ENCODE data around the gene SLC39A10. TPM values are rescaled to one million over a fixed set of nuclear protein-coding genes. Genes with fewer than 3 reads are reported as not detected.

Gene SLC39A10
- total and polyA plus RNA-seq, 2 donors (not counting 1 experiment from before 2014, with no cell fraction given): 18.6 to 99.3 TPM

DNA sequence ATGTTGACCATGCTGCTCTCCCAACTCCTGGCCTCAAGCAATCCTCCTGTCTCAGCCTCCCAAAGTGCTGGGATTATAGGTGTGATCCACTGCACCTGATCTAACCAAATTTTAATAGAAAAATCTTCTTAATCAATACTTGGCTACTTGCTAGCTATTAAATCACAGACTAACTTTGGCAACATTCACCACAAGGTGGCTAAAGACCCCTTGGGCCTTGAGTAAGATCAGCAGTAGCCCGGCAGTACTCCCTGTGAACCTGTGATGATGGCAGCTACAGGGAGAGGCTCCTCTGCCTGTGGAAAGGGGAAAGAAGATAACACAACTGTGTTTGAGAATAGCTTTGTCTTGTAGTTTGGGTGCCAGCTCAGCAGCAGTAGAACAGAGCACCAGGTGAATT is 102.9 kb downstream of the SLC39A10 start:
- Histone ChIP-seq H3K9me3 (ENCODE audit: control extremely low read depth in 1 of 3, control insufficient read depth in 2 of 3, insufficient read depth in 1 of 3, low read length in 2 of 3) (peaks cover 2 to 17% (median 7%) of the 10 kb centered on the region in 3 donors), H4K20me1 (ENCODE audit: control insufficient read depth, insufficient read depth, low read length, poor library complexity, severe bottlenecking) (no peaks in the 10 kb centered on the region), H3K4me1 (ENCODE audit: control insufficient read depth in 2 of 2, insufficient read depth in 2 of 2, low read length in 2 of 2) (no peaks in the 10 kb centered on the region), H3K79me2 (ENCODE audit: control insufficient read depth, insufficient read depth, low read length) (no peaks in the 10 kb centered on the region), H3K36me3 (replicated peaks in 1 of 2; ENCODE audit: control extremely low read depth in 1 of 2, control insufficient read depth in 1 of 2, extremely low read depth in 1 of 2, insufficient read depth in 2 of 2, low read length in 1 of 2) (no peaks in the 10 kb centered on the region), H2AFZ (ENCODE audit: insufficient read depth, low read depth, low read length, poor library complexity, severe bottlenecking) (no peak overlapping the region), H3K27ac (ENCODE audit: low read length in 2 of 2) (no peak overlapping the region), H3K27me3 (replicated peaks in 1 of 4; ENCODE audit: control extremely low read depth in 1 of 4, control insufficient read depth in 3 of 4, insufficient read depth in 4 of 4, low read length in 3 of 4) (no peaks in the 10 kb centered on the region), H3K4me2 (replicated peaks; ENCODE audit: low read depth, low read length, poor library complexity, severe bottlenecking) (no peak overlapping the region), H3K4me3 (ENCODE audit: control extremely low read depth in 1 of 5, extremely low read depth in 1 of 5, insufficient read depth in 1 of 5, low read depth in 2 of 5, low read length in 4 of 5) (no peak overlapping the region), H3K9ac (ENCODE audit: low read length) (no peak overlapping the region)
- no peak for ATAC-seq (ENCODE audit: low read depth)
- no peak for DNase-seq
- Mint-ChIP-seq H3K9me3 (ENCODE audit: insufficient read depth) (peaks cover 13% of the 10 kb centered on the region), H3K4me1 (no peaks in the 10 kb centered on the region), H3K27ac (no peak overlapping the region), H3K4me3 (no peak overlapping the region), H3K27me3 (no peaks in the 10 kb centered on the region)
- CTCF ChIA-PET: no interaction called here
- POLR2A ChIA-PET: no interaction called here
- TF ChIP-seq, protein P1, sequence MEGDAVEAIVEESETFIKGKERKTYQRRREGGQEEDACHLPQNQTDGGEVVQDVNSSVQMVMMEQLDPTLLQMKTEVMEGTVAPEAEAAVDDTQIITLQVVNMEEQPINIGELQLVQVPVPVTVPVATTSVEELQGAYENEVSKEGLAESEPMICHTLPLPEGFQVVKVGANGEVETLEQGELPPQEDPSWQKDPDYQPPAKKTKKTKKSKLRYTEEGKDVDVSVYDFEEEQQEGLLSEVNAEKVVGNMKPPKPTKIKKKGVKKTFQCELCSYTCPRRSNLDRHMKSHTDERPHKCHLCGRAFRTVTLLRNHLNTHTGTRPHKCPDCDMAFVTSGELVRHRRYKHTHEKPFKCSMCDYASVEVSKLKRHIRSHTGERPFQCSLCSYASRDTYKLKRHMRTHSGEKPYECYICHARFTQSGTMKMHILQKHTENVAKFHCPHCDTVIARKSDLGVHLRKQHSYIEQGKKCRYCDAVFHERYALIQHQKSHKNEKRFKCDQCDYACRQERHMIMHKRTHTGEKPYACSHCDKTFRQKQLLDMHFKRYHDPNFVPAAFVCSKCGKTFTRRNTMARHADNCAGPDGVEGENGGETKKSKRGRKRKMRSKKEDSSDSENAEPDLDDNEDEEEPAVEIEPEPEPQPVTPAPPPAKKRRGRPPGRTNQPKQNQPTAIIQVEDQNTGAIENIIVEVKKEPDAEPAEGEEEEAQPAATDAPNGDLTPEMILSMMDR (IDR thresholded peaks at IDR 0.05): no peak
- TF ChIP-seq EZH2 (IDR thresholded peaks at IDR 0.05; ENCODE audit: borderline replicate concordance, insufficient read depth, low read depth, low read length, poor library complexity, severe bottlenecking): no peak
- intact Hi-C loops (cut with micrococcal nuclease): no loop called here
- 100% methylated on average over 1 of the region's 1 CpG for WGBS (ENCODE audit: insufficient coverage)

DNA sequence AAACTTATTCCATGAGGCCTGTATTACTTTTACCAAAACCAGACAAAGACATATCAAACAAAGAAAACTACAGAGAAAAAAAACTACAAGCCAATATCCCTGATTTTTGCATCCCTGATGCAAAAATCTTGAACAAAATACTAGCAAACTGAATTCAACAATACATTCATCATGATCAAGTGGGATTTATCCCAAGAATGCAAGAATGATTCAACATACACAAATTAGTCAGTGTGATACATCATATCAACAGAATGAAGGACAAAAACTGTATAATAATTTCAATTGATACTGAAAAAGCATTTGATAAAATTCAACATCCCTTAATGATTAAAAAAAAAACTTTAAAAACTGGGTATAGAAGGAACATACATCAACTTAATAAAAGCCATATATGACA is 106.8 kb downstream of the SLC39A10 start:
- Mint-ChIP-seq H3K4me3 (no peak overlapping the region), H3K27me3 (no peaks in the 10 kb centered on the region), H3K27ac (no peak overlapping the region), H3K9me3 (ENCODE audit: insufficient read depth) (peaks cover 17% of the 10 kb centered on the region), H3K4me1 (no peaks in the 10 kb centered on the region)
- Histone ChIP-seq H3K9ac (ENCODE audit: low read length) (no peak overlapping the region), H2AFZ (ENCODE audit: insufficient read depth, low read depth, low read length, poor library complexity, severe bottlenecking) (no peak overlapping the region), H3K36me3 (replicated peaks in 1 of 2; ENCODE audit: control extremely low read depth in 1 of 2, control insufficient read depth in 1 of 2, extremely low read depth in 1 of 2, insufficient read depth in 2 of 2, low read length in 1 of 2) (no peaks in the 10 kb centered on the region), H4K20me1 (ENCODE audit: control insufficient read depth, insufficient read depth, low read length, poor library complexity, severe bottlenecking) (no peaks in the 10 kb centered on the region), H3K9me3 (ENCODE audit: control extremely low read depth in 1 of 3, control insufficient read depth in 2 of 3, insufficient read depth in 1 of 3, low read length in 2 of 3) (peaks cover 2 to 15% (median 11%) of the 10 kb centered on the region in 3 donors), H3K4me3 (ENCODE audit: control extremely low read depth in 1 of 5, extremely low read depth in 1 of 5, insufficient read depth in 1 of 5, low read depth in 2 of 5, low read length in 4 of 5) (no peak overlapping the region), H3K4me2 (replicated peaks; ENCODE audit: low read depth, low read length, poor library complexity, severe bottlenecking) (no peak overlapping the region), H3K79me2 (ENCODE audit: control insufficient read depth, insufficient read depth, low read length) (no peaks in the 10 kb centered on the region), H3K27ac (ENCODE audit: low read length in 2 of 2) (no peak overlapping the region), H3K4me1 (ENCODE audit: control insufficient read depth in 2 of 2, insufficient read depth in 2 of 2, low read length in 2 of 2) (no peaks in the 10 kb centered on the region), H3K27me3 (replicated peaks in 1 of 4; ENCODE audit: control extremely low read depth in 1 of 4, control insufficient read depth in 3 of 4, insufficient read depth in 4 of 4, low read length in 3 of 4) (no peaks in the 10 kb centered on the region)
- TF ChIP-seq, protein P1 (IDR thresholded peaks at IDR 0.05): no peak
- TF ChIP-seq EZH2 (IDR thresholded peaks at IDR 0.05; ENCODE audit: borderline replicate concordance, insufficient read depth, low read depth, low read length, poor library complexity, severe bottlenecking): no peak
- ATAC-seq (ENCODE audit: low read depth) (no peak), DNase-seq (no peak)
- ChIA-PET POLR2A (no interaction called here), CTCF (no interaction called here)
- intact Hi-C loops (cut with micrococcal nuclease): no loop called here
